Right renal pelvis (tissue), 4 donors: ENCODE data around the gene PSG7. TPM values are rescaled to one million over a fixed set of nuclear protein-coding genes. Genes with fewer than 3 reads are reported as not detected.
"Not testable (repeated sequence)": the region's sequence is repeated elsewhere in the genome, so short reads cannot be mapped to it uniquely, and the experiment has no call there.

Source experiments
- DNase-seq, 4 donors: peaks; one replicate each; pipeline ENCODE4 v3.0.0-alpha.2; 2013; ENCODE audit warnings: low read depth in 4 of 4, low spot score in 3 of 4, missing footprints in 1 of 4
- polyA plus RNA-seq, 4 donors: library from polyadenylated mRNA; unstranded; fragments of 120-200 nt; gene quantifications; one replicate each; pipeline ENCODE4 v1.2.1, GENCODE V29; 2013; ENCODE audit not compliant: insufficient read length in 4 of 4

The PSG7 gene
- polyA plus RNA-seq: not detected

GRCh38 chr19:42937107-42937506 is at the start of gene PSG7:
TSS of gene PSG7 (minus strand) at chr19:42937207. CDS start at chr19:42937076, 131 bp downstream.
- not testable (repeated sequence) for DNase-seq

- no peak for DNase-seq
Observed at GRCh38 chr19:42985588-42985987, 48.6 kb upstream of the PSG7 start.

GRCh38 chr19:42982111-42982510 is 45.1 kb upstream of the PSG7 start:
- not testable (repeated sequence) for DNase-seq

- not testable (repeated sequence) for DNase-seq
Observed at GRCh38 chr19:42971451-42971850, 34.4 kb upstream of the PSG7 start.

- no peak for DNase-seq
Observed at GRCh38 chr19:42965176-42965575, 28.2 kb upstream of the PSG7 start.

- DNase-seq: no peak
Observed at GRCh38 chr19:42961119-42961518, 24.1 kb upstream of the PSG7 start.

GRCh38 chr19:42952126-42952525 is 15.1 kb upstream of the PSG7 start:
- not testable (repeated sequence) for DNase-seq

GRCh38 chr19:42951476-42951875 is 14.5 kb upstream of the PSG7 start:
- peak in 1 of 4 donors; percentile 10 for DNase-seq

- no peak for DNase-seq
Observed at GRCh38 chr19:42942187-42942789, 5.3 kb upstream of the PSG7 start.

- DNase-seq: not testable (repeated sequence)
Observed at GRCh38 chr19:42934726-42935125, 2.3 kb downstream of the PSG7 start.

- DNase-seq: not testable (repeated sequence)
Observed at GRCh38 chr19:42934183-42934582, 2.8 kb downstream of the PSG7 start.

- not testable (repeated sequence) for DNase-seq
Observed at GRCh38 chr19:42933412-42933811, 3.6 kb downstream of the PSG7 start.

- not testable (repeated sequence) for DNase-seq
Observed at GRCh38 chr19:42932485-42933101, 4.4 kb downstream of the PSG7 start.

GRCh38 chr19:42930214-42930613 is 6.8 kb downstream of the PSG7 start:
- DNase-seq: not testable (repeated sequence)

GRCh38 chr19:42928896-42929295 is 8.1 kb downstream of the PSG7 start:
- no peak for DNase-seq

GRCh38 chr19:42926781-42927180 is 10.2 kb downstream of the PSG7 start:
- DNase-seq: no peak

- DNase-seq: not testable (repeated sequence)
Observed at GRCh38 chr19:42923106-42923505, 13.9 kb downstream of the PSG7 start.

GRCh38 chr19:42920971-42921370 is 16.0 kb downstream of the PSG7 start:
- not testable (repeated sequence) for DNase-seq

- DNase-seq: no peak
Observed at GRCh38 chr19:42919757-42920079, 17.3 kb downstream of the PSG7 start.

GRCh38 chr19:42919070-42919756 is 17.8 kb downstream of the PSG7 start:
- DNase-seq: not testable (repeated sequence)

GRCh38 chr19:42918377-42919069 is 18.5 kb downstream of the PSG7 start:
- DNase-seq: not testable (repeated sequence)
